IMR-90 (cell line): ENCODE results near the gene UBASH3B. TPM values are rescaled to one million over a fixed set of nuclear protein-coding genes. Genes with fewer than 3 reads are reported as not detected.

ENCODE experiments used
- ATAC-seq: fragments of 200-7000 bp; cut with Tn5 transposase; 2 replicates; pipeline ENCODE4 v1.9.1; 2020; ENCODE audit warnings: low read depth, mild to moderate bottlenecking, moderate library complexity
- BruUV-seq: library from RNA; stranded (reverse); fragments of 400-500 nt; replicated peaks from 2 replicates; lab custom pipeline; 2021; lab: Mats Ljungman, UMichigan
- CTCF ChIA-PET: fragments of 300-600 bp; formaldehyde crosslinking; extraction: SDS; loops from one replicate; lab custom pipeline; 2021; ENCODE audit warnings: antibody characterized with exemption; lab: Yijun Ruan, JAX
- POLR2A ChIA-PET: fragments of 300-600 bp; sonication (Branson Sonifier 250); formaldehyde crosslinking; loops from one replicate; lab custom pipeline; 2022; ENCODE audit warnings: antibody characterized with exemption; ENCODE audit not compliant: unreplicated experiment; lab: Charles Lee
- DNase-seq: peaks from one replicate; pipeline ENCODE4 v3.0.0; 2013
- H2AFZ ChIP-seq: replicated peaks from 2 replicates; pipeline ENCODE3; 2013; ENCODE audit warnings: low read length, mild to moderate bottlenecking; ENCODE audit not compliant: poor library complexity
- H2AK5ac ChIP-seq: 2 replicates; pipeline ENCODE4 v1.6.1; 2013; ENCODE audit warnings: low read depth, low read length, inconsistent platforms
- H2AK9ac ChIP-seq: replicated peaks from 2 replicates; pipeline ENCODE3; 2013; ENCODE audit warnings: mild to moderate bottlenecking, low read depth, low read length, moderate library complexity; ENCODE audit not compliant: poor library complexity
- H2BK120ac ChIP-seq: 2 replicates; pipeline ENCODE4 v1.6.1; 2013; ENCODE audit warnings: low read depth, low read length, inconsistent platforms
- H2BK15ac ChIP-seq: 3 replicates; pipeline ENCODE4 v1.6.1; 2013; ENCODE audit warnings: low read depth, low read length, inconsistent platforms
- H2BK20ac ChIP-seq: 2 replicates; pipeline ENCODE4 v1.6.1; 2013; ENCODE audit warnings: low read depth, mild to moderate bottlenecking, inconsistent platforms, low read length, moderate library complexity
- H2BK5ac ChIP-seq: 2 replicates; pipeline ENCODE4 v1.6.1; 2013; ENCODE audit warnings: mild to moderate bottlenecking, low read depth, low read length, inconsistent platforms; ENCODE audit not compliant: poor library complexity, severe bottlenecking
- H3K14ac ChIP-seq: replicated peaks from 2 replicates; pipeline ENCODE4 v1.6.1; 2013; ENCODE audit warnings: low read depth, low read length, inconsistent platforms
- H3K18ac ChIP-seq: 2 replicates; pipeline ENCODE4 v1.6.1; 2013; ENCODE audit warnings: low read depth, low read length, control low read depth
- H3K23ac ChIP-seq: 2 replicates; pipeline ENCODE4 v1.6.1; 2013; ENCODE audit warnings: low read depth, low read length, inconsistent platforms
- H3K27ac ChIP-seq: 2 replicates; pipeline ENCODE4 v1.5.1; 2013; ENCODE audit warnings: mild to moderate bottlenecking, control low read depth, low read length; ENCODE audit not compliant: insufficient read depth
- H3K27me3 ChIP-seq: 2 replicates; pipeline ENCODE4 v1.6.1; 2013; ENCODE audit warnings: low read length; ENCODE audit not compliant: control insufficient read depth, insufficient read depth
- H3K36me3 ChIP-seq: 2 replicates; pipeline ENCODE4 v1.6.1; 2013; ENCODE audit warnings: low read length, mixed read lengths; ENCODE audit not compliant: control insufficient read depth, insufficient read depth
- H3K4ac ChIP-seq: 2 replicates; pipeline ENCODE4 v1.6.1; 2013; ENCODE audit warnings: low read depth, low read length, inconsistent platforms
- H3K4me1 ChIP-seq: 2 replicates; pipeline ENCODE4 v1.6.1; 2013; ENCODE audit warnings: low read length, mixed read lengths; ENCODE audit not compliant: control insufficient read depth, insufficient read depth
- H3K4me2 ChIP-seq: 2 replicates; pipeline ENCODE4 v1.6.1; 2013; ENCODE audit warnings: low read depth, mild to moderate bottlenecking, control low read depth, low read length, moderate library complexity
- H3K4me3 ChIP-seq: 2 replicates; pipeline ENCODE4 v1.5.1; 2013; ENCODE audit warnings: low read depth, mild to moderate bottlenecking, control low read depth, low read length, moderate library complexity; ENCODE audit not compliant: insufficient read depth
- H3K56ac ChIP-seq: 2 replicates; pipeline ENCODE4 v1.6.1; 2013; ENCODE audit warnings: low read length, inconsistent platforms; ENCODE audit not compliant: insufficient read depth; ENCODE audit errors: extremely low read depth
- H3K79me1 ChIP-seq, 2 experiments: 2 replicates each; pipeline ENCODE4 v1.6.1; 2013; ENCODE audit warnings: low read length in 2 of 2, inconsistent platforms in 1 of 2, low read depth in 1 of 2
- H3K9ac ChIP-seq: 2 replicates; pipeline ENCODE4 v1.6.1; 2013; ENCODE audit warnings: low read depth, low read length, control low read depth
- H3K9me1 ChIP-seq: 2 replicates; pipeline ENCODE4 v1.6.1; 2013; ENCODE audit warnings: low read length, inconsistent platforms; ENCODE audit not compliant: insufficient read depth
- H3K9me3 ChIP-seq: 2 replicates; pipeline ENCODE4 v1.6.1; 2013; ENCODE audit warnings: low read length; ENCODE audit not compliant: control insufficient read depth, insufficient read depth
- H4K20me1 ChIP-seq: 2 replicates; pipeline ENCODE4 v1.6.1; 2013; ENCODE audit warnings: low read length, inconsistent platforms; ENCODE audit not compliant: insufficient read depth
- H4K5ac ChIP-seq: 2 replicates; pipeline ENCODE4 v1.6.1; 2013; ENCODE audit warnings: mild to moderate bottlenecking, low read depth, low read length, control low read depth
- H4K8ac ChIP-seq, 2 experiments: 2 replicates each; pipeline ENCODE4 v1.6.1; 2013; ENCODE audit warnings: low read depth in 2 of 2, low read length in 2 of 2, control low read depth in 1 of 2, inconsistent platforms in 1 of 2
- H4K91ac ChIP-seq: 2 replicates; pipeline ENCODE4 v1.6.1; 2013; ENCODE audit warnings: low read depth, low read length, inconsistent platforms; ENCODE audit not compliant: insufficient read depth
- RFX5 ChIP-seq: IDR thresholded peaks from 2 replicates; pipeline ENCODE4 v1.8.0; 2012; ENCODE audit warnings: low read depth, mild to moderate bottlenecking, low read length, moderate library complexity
- WGBS, 2 experiments: methylation state at CpG; one replicate each; pipeline versions ENCODE4 v1.1.5 to v1.1.7; 2013; ENCODE audit warnings: missing lambda C conversion rate in 2 of 2; ENCODE audit not compliant: insufficient read length in 1 of 2; ENCODE audit errors: extremely low coverage in 2 of 2; 5-methylcytosine and 5-hydroxymethylcytosine counted together
- dilution Hi-C: fragments of 300-500 bp; cut with HindIII; formaldehyde crosslinking; loops from one replicate; pipeline ENCODE4 v1.14.3; 2018; ENCODE audit warnings: low sequenced_read_pairs; ENCODE audit not compliant: unreplicated experiment
- in situ Hi-C: fragments of 300-500 bp; cut with MboI; formaldehyde crosslinking; loops from 3 replicates; pipeline ENCODE4 v1.14.3; 2019; ENCODE audit warnings: low sequenced_read_pairs, inconsistent platforms, mixed read lengths
- intact Hi-C: fragments of 100-400 bp; cut with micrococcal nuclease; formaldehyde crosslinking; loops from 2 replicates; pipeline ENCODE4 v1.10.0; 2022
- polyA plus RNA-seq, 3 experiments: library from polyadenylated mRNA; depleted of rRNA; stranded (reverse); fragments of >200 nt; gene quantifications; 2 replicates each; pipeline ENCODE4 v1.2.3, GENCODE V29; 2012; ENCODE audit warnings: low replicate concordance in 1 of 3
- total RNA-seq: library from RNA; depleted of rRNA; stranded (reverse); fragments of >200 nt; gene quantifications from 2 replicates; pipeline ENCODE4 v1.2.3, GENCODE V29; 2012

UBASH3B gene
- total and polyA plus RNA-seq, 2 of the 4 experiments (the other 2 are of a cell fraction) = 27.2 to 48.0 TPM

- ChIA-PET CTCF (interaction anchor here (1.2 kb wide), 1 partner anchor 12 kb away, joined by 3 read pairs; no protein-coding TSS in a partner anchor), POLR2A (no interaction called here)
- H3K56ac ChIP-seq = no peak overlapping the region
- H3K18ac ChIP-seq = no peak overlapping the region
- H2AFZ ChIP-seq = no peak overlapping the region
- H2BK20ac ChIP-seq = no peak overlapping the region; the same call in 1 of the 2 replicates
- BruUV-seq = no TSS peak
- no peak overlapping the region for H2BK5ac ChIP-seq
- WGBS, 2 experiments = 65% methylated on average over 3 of the region's 13 CpGs; no CpG with 5 or more reads in 1 of the 2 experiments
- no peak overlapping the region for H4K8ac ChIP-seq
- no peak overlapping the region; the same call in 1 of the 2 replicates for H3K4ac ChIP-seq
- H3K36me3 ChIP-seq = no peaks in the 10 kb centered on the region
- H2BK120ac ChIP-seq = no peak overlapping the region
- H2AK5ac ChIP-seq = no peak overlapping the region
- no peak overlapping the region for H3K14ac ChIP-seq
- no peak overlapping the region for H3K4me3 ChIP-seq
- no peak for DNase-seq
- no peak overlapping the region for H2BK15ac ChIP-seq
- in situ Hi-C loops (no loop called here), intact Hi-C loops (no loop called here), dilution Hi-C loops (no loop called here)
- H3K79me1 ChIP-seq = peaks cover 41 to 97% of the 10 kb centered on the region in 2 experiments
- peaks cover 32% of the 10 kb centered on the region for H3K4me1 ChIP-seq
- H3K4me2 ChIP-seq = no peak overlapping the region
- peaks cover 26% of the 10 kb centered on the region for H4K20me1 ChIP-seq
- H3K27me3 ChIP-seq = no peaks in the 10 kb centered on the region
- H3K9me3 ChIP-seq = no peaks in the 10 kb centered on the region
- no peak for ATAC-seq
- no peak overlapping the region for H2AK9ac ChIP-seq
- no peak overlapping the region for H4K5ac ChIP-seq
- H4K91ac ChIP-seq = no peak overlapping the region
- no peak overlapping the region for H3K9ac ChIP-seq
- H3K23ac ChIP-seq = no peak overlapping the region
- TF ChIP-seq RFX5 = no peak
- H3K9me1 ChIP-seq = peaks cover 45% of the 10 kb centered on the region
- no peak overlapping the region for H3K27ac ChIP-seq
Measured at GRCh38 chr11:122746050-122746478, 90.5 kb downstream of the UBASH3B start.
